Ishikawa (cell line): Measurements from ENCODE around the gene KCNN1.

Experiments used
- CEBPB ChIP-seq: IDR thresholded peaks from 2 replicates; pipeline ENCODE4 v1.6.1; 2012
- CREB1 ChIP-seq: IDR thresholded peaks from 2 replicates; pipeline ENCODE4 v1.6.1; 2012; ENCODE audit warnings: low read depth
- EGR1 ChIP-seq: IDR thresholded peaks from 2 replicates; pipeline ENCODE4 v1.6.1; 2012
- EP300 ChIP-seq: IDR thresholded peaks from 2 replicates; pipeline ENCODE4 v1.6.1; 2012; ENCODE audit warnings: borderline replicate concordance
- FOXM1 ChIP-seq: IDR thresholded peaks from 2 replicates; pipeline ENCODE4 v1.6.1; 2012; ENCODE audit warnings: low read depth, borderline replicate concordance
- NFIC ChIP-seq: IDR thresholded peaks from 2 replicates; pipeline ENCODE4 v1.6.1; 2012
- RAD21 ChIP-seq: IDR thresholded peaks from 2 replicates; pipeline ENCODE4 v1.6.1; 2012; ENCODE audit warnings: low read depth
- TAF1 ChIP-seq: IDR thresholded peaks from 2 replicates; pipeline ENCODE4 v1.6.1; 2012; ENCODE audit warnings: low read depth, mild to moderate bottlenecking
- TCF12 ChIP-seq: IDR thresholded peaks from 2 replicates; pipeline ENCODE4 v1.6.1; 2012; ENCODE audit warnings: low read depth
- TEAD4 ChIP-seq: IDR thresholded peaks from 2 replicates; pipeline ENCODE4 v1.6.1; 2012
- YY1 ChIP-seq: IDR thresholded peaks from 2 replicates; pipeline ENCODE4 v1.6.1; 2012; ENCODE audit warnings: low read depth
- ZBTB7A ChIP-seq: IDR thresholded peaks from 2 replicates; pipeline ENCODE4 v1.6.1; 2012; ENCODE audit warnings: low read depth
- TF ChIP-seq, protein P1 (sequence below): IDR thresholded peaks from 2 replicates; pipeline ENCODE4 v1.6.1; 2012; ENCODE audit warnings: low read depth, mild to moderate bottlenecking
- TF ChIP-seq, protein P2 (sequence below): IDR thresholded peaks from 2 replicates; pipeline ENCODE4 v1.6.1; 2012
- TF ChIP-seq, protein P3 (sequence below): IDR thresholded peaks from 2 replicates; pipeline ENCODE4 v1.6.1; 2012

KCNN1 gene

DNA sequence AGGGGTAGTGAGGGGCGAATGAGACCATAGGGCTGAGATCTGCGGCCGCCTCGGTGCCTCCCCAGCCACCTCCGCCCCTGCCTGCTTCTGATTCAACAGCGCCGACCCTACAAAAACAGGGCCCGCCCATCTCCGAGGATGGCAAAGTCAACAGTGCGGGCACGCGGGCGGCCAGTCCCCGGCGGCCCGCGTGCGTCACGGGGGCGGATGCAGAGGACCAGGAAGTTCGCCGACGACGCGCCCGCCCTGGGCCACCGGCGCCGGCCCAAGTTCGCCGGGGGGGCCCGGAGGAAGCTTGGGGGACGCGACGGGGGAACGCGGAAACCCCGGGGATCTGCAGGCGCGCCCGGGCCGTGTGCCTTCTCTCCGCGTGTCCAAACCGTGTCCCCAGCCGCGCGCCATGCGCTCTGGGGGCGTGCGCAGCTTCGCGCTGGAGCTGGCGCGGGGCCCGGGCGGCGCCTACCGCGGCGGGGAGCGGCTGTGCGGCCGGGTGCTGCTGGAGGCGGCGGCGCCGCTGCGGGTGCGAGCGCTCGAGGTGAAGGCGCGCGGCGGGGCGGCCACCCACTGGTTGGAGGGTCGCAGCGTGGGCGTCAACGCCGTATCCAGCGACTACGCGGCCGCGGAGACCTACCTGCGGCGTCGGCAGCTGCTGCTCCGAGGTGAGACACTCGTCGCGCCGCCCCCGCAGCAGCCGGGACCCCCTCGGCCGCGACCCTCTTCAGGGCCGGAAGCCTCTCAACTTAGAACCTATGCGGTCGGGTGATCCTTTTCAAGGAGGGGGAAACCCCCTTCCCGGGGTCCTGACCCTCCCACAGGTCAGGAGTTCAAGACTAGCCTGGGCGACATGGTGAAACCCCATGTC, 34.2 kb downstream of the KCNN1 start:
- TF ChIP-seq EP300, result no peak
- TF ChIP-seq, protein P1, sequence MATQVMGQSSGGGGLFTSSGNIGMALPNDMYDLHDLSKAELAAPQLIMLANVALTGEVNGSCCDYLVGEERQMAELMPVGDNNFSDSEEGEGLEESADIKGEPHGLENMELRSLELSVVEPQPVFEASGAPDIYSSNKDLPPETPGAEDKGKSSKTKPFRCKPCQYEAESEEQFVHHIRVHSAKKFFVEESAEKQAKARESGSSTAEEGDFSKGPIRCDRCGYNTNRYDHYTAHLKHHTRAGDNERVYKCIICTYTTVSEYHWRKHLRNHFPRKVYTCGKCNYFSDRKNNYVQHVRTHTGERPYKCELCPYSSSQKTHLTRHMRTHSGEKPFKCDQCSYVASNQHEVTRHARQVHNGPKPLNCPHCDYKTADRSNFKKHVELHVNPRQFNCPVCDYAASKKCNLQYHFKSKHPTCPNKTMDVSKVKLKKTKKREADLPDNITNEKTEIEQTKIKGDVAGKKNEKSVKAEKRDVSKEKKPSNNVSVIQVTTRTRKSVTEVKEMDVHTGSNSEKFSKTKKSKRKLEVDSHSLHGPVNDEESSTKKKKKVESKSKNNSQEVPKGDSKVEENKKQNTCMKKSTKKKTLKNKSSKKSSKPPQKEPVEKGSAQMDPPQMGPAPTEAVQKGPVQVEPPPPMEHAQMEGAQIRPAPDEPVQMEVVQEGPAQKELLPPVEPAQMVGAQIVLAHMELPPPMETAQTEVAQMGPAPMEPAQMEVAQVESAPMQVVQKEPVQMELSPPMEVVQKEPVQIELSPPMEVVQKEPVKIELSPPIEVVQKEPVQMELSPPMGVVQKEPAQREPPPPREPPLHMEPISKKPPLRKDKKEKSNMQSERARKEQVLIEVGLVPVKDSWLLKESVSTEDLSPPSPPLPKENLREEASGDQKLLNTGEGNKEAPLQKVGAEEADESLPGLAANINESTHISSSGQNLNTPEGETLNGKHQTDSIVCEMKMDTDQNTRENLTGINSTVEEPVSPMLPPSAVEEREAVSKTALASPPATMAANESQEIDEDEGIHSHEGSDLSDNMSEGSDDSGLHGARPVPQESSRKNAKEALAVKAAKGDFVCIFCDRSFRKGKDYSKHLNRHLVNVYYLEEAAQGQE, result no peak
- peak; percentile 18; the same call in 1 of the 2 replicates for TF ChIP-seq TEAD4
- TF ChIP-seq EGR1, result peak; percentile 15; the same call in 1 of the 2 replicates
- no peak for TF ChIP-seq YY1
- no peak for TF ChIP-seq FOXM1
- TF ChIP-seq, protein P2, sequence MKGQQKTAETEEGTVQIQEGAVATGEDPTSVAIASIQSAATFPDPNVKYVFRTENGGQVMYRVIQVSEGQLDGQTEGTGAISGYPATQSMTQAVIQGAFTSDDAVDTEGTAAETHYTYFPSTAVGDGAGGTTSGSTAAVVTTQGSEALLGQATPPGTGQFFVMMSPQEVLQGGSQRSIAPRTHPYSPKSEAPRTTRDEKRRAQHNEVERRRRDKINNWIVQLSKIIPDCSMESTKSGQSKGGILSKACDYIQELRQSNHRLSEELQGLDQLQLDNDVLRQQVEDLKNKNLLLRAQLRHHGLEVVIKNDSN, result peak; percentile 53; the same call in 1 of the 2 replicates
- peak; percentile 52; the same call in 1 of the 2 replicates for TF ChIP-seq CREB1
- peak; percentile 39; the same call in 1 of the 2 replicates for TF ChIP-seq TAF1
- no peak for TF ChIP-seq TCF12
- TF ChIP-seq NFIC, result peak; percentile 64; the same call in 1 of the 2 replicates
- TF ChIP-seq, protein P3, sequence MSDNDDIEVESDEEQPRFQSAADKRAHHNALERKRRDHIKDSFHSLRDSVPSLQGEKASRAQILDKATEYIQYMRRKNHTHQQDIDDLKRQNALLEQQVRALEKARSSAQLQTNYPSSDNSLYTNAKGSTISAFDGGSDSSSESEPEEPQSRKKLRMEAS, result peak; percentile 91
- TF ChIP-seq RAD21, result no peak
- peak; percentile 86; the same call in 1 of the 2 replicates for TF ChIP-seq ZBTB7A

DNA sequence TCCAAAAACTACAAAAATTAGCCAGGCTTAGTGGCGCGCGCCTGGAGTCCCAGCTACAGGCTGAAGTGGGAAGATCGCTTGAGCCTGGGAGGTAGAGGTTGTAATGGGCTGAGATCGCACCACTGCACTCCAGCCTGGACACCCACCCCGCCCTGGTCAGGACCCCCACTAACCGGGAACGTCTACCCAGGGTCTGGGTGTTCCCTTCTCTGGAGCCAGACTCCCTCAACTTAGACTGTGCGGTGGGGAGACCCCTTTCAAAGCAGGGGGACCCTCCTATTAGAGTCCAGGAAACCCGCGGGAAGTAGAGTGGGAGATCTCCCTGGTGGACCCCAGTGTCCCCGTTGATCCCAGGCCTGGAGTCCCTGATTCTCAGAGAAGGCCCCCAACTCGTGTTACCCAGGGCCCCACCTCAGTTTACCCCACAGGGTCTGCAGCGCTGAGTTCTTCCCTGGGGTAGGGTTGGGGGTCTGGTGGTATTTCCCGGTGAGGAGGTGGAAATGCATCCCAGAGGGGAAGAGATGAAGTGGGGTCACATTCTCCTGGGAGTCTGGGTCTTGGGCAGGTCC, 35.0 kb downstream of the KCNN1 start:
- TF ChIP-seq RAD21 (no peak), ZBTB7A (0 out of 2 replicates have a peak, but pooled peaks have one; percentile 9)

DNA sequence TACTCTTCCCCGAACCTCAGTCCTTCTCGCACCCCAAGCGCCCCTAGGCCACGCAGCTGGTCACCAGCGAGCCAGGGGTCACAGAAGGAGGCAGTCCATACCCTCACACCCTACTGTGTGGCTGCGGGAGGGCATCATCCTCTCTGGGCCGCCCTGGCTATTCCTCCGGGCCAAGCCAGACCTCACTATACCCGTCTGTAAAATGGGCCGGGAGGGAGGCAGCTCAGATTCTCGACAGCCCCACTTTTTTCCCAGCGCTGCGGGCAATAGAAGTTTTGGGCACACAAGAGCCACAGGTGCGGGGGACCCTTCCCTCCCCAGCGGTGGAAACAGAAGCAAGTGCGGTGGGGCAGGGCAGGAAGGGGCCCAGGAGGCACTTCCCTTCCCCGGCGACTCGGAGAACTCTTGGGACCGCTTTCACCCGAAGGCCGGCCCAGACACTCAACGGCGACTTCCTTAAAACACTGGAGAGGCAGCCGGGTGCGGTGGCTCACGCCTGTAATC, 35.5 kb downstream of the KCNN1 start:
- no peak for TF ChIP-seq EP300
- no peak for TF ChIP-seq TCF12
- no peak for TF ChIP-seq RAD21
- TF ChIP-seq FOXM1, result no peak
- no peak for TF ChIP-seq CREB1
- TF ChIP-seq YY1, result no peak
- TF ChIP-seq ZBTB7A, result no peak
- no peak for TF ChIP-seq EGR1
- TF ChIP-seq CEBPB, result no peak
- no peak for TF ChIP-seq TEAD4
- TF ChIP-seq, protein P2, result no peak

DNA sequence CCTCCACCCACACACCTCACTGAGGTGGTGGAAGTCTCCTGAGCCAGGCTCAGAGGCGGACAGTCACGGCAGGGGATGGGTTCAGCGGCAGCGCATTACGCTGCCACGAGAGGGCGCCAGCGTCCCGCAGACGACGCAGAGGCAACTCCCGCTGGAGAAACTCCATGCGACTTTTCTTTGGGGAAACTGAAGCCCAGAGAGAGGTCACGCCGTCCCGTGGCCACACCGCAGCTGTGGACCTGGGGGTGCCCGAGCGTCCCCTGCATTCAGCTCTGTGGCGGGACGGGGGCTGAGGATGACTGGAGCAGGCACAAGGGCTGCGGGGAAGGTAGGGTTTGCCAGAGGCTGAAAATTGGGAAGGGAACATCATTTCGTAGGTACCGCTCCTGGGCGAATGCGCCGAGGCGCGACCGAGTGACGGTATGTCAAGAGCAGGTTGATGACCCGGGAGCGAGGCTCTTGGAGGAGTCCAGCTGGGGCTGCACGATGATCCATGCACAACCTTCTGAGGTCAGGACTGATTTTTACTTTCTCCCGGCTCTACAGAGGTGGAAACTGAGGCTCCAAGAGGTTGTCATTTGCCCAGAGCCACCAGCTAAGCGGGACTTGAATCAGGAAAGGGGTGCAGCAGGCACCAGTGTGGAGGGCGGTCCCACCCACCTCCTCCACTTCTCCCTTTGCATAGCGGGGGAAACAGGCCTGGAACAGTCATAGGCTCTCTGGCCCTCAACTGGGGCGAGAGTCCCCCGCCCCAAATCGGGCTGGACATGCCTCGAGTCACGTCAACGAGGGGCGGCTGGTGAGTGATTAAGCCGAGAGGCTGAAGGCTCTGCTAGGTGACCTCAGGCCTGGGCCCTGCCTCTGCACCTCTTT, 40.4 kb downstream of the KCNN1 start:
- TF ChIP-seq YY1, result peak; percentile 40; the same call in 1 of the 2 replicates
- 0 out of 2 replicates have a peak, but pooled peaks have one; percentile 87 for TF ChIP-seq EGR1
- TF ChIP-seq NFIC, result 0 out of 2 replicates have a peak, but pooled peaks have one; percentile 21
- no peak for TF ChIP-seq EP300
- TF ChIP-seq FOXM1, result no peak
- no peak for TF ChIP-seq ZBTB7A
- 0 out of 2 replicates have a peak, but pooled peaks have one; percentile 6 for TF ChIP-seq TEAD4
- TF ChIP-seq, protein P1, result no peak
- TF ChIP-seq CREB1, result no peak
- TF ChIP-seq TAF1, result no peak
- TF ChIP-seq, protein P2, result peak; percentile 33; the same call in 1 of the 2 replicates
- peak; percentile 98 for TF ChIP-seq RAD21
- peak; percentile 7; the same call in 1 of the 2 replicates for TF ChIP-seq CEBPB
- TF ChIP-seq, protein P3, result peak; percentile 67
- no peak for TF ChIP-seq TCF12
